GM12873 (cell line): ENCODE results near the gene KRT86.

ENCODE experiments used
- TF ChIP-seq, protein P1 (sequence below): IDR thresholded peaks from 2 replicates; pipeline ENCODE4 v1.5.1; 2012; ENCODE audit warnings: low read depth, mild to moderate bottlenecking, moderate library complexity, low read length, control low read depth; ENCODE audit not compliant: insufficient read depth; ENCODE audit errors: missing control alignments

KRT86 gene

DNA sequence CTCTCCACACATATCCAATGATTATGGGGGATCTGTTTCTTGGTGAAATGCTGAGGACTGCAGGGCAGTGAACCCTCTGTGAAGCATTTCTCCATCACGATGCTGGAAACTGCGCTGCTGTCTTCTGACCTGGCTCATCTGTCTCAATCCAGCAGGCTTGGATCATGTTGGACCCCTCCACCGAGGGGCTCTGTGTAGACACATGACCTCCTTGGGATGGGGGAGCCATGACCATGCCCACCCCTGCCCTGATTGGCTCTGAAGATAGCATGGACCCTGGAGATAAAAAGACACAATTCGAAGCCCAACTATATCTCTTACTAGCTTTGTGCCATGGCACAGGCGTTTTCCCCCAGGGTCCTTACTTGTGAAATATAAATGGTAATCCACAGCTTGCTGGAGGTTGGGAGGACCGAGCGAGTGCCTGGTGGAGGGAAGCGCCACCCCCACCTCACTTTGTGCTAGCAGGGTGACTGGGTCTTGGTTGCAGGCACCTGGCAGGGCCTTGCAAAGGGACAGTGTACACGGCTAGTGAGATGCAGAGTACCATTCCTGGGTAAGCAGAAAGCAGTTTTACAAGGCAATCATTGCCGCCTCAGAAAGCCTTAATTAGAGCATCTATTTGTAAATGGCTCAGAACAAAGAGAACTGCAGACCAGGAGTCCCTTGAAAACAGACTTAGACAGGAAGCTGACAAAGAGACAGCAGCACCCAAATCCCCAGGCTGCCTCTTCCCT is 49.1 kb downstream of the KRT86 start:
- TF ChIP-seq, protein P1, sequence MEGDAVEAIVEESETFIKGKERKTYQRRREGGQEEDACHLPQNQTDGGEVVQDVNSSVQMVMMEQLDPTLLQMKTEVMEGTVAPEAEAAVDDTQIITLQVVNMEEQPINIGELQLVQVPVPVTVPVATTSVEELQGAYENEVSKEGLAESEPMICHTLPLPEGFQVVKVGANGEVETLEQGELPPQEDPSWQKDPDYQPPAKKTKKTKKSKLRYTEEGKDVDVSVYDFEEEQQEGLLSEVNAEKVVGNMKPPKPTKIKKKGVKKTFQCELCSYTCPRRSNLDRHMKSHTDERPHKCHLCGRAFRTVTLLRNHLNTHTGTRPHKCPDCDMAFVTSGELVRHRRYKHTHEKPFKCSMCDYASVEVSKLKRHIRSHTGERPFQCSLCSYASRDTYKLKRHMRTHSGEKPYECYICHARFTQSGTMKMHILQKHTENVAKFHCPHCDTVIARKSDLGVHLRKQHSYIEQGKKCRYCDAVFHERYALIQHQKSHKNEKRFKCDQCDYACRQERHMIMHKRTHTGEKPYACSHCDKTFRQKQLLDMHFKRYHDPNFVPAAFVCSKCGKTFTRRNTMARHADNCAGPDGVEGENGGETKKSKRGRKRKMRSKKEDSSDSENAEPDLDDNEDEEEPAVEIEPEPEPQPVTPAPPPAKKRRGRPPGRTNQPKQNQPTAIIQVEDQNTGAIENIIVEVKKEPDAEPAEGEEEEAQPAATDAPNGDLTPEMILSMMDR: no peak

DNA sequence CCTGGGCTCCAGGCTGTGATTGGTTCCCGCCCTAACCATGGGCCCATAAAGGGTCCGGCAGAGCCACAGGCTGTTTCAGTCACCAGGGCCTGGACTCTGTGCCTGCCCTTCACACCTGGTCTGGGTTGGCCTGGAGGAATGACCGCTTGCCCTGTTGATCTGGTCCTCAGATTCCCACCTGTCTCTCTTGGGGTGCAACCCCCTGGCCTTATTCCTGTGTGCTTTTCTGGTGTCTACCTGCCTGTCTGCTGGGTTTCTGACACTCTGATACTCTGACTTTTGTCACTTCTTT is 49.7 kb downstream of the KRT86 start:
- TF ChIP-seq, protein P1: no peak

DNA sequence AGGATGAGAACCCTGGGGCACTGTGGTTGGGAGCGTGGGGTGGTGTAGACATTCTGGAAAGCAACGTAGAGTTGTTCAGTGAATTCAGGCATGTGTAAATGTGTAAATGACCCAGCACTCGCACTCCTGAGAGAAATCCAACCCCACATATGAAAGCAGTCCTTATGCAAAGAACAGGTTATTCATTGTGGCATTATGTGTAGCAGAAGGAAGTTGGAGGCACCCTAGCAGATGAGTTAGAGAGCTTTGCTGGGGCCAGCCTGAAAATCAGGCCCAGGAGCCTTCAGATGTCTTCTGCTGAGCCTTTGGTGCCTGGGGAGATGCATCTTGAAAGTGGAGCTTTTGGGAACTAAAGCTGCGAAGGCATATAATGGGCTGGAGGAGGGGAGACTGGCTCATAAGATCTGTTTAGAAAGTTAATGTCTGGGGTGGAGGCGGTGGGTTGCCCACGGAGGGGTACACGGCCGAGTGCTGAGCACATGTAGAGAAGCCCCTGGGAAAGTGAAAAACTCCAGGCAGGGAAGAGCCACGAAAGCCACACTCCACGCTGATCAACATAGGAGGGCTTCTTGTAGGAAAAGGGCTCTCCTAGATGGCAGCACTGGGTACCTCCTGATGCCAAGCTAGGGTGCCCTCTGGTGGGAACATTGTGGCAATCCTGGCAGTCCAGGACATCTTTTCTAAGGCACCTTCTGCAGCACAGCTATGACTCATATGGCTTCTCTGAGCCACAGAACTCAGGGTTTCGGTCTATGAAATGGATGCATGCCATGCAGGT is 52.8 kb downstream of the KRT86 start:
- TF ChIP-seq, protein P1: peak; percentile 89

DNA sequence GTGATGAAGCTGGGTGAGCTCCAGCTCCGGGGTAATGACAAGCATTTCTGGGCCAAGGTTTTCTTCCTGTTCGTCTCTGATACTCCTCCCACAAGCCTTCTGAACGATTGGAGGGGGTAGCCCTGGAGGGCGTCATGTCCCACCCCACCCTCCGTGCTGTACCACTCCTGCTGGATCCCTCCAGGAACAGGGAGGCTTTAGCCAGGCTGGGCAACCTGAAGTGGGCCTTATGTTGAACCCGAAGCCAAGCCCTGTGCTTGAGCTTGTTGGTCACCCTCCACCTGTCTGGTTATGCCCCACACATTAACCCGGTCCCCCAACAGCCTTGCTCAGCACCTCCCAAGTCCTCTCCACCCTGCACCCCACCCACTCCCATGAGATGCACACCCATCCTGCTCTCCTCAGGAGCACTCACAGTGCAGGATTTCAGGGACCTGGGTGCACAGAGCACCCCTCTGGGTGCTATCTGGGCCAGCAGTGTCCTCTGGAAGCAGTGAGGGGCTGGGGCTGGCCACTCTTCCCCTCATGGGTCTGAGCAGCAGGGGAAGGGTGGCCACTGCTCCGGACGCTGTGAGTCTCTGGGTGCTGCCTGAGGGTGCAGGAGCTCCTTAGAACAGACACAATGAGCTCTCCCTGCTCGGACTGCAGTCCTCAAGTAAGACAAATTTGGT is 53.5 kb downstream of the KRT86 start:
- TF ChIP-seq, protein P1: no peak

DNA sequence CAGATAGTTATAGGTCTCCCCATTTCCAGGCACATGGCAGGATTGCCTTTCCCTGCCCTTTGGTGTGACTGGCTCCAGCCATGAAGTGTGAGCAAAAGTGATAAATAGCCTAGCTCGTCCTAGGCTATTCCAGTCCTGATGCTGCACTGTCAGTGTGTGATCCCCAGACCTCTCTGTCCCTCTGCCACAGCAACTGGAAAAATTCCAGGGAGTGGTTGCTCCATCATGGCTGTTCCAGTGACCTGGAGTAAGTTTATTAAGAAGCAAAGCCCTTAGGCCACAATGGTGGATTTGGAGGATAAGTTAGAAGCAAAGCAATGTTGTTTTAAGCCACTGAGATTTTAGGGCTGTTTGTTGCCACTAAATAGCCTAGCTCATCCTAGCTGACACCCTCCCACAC is 56.6 kb downstream of the KRT86 start:
- TF ChIP-seq, protein P1: no peak

DNA sequence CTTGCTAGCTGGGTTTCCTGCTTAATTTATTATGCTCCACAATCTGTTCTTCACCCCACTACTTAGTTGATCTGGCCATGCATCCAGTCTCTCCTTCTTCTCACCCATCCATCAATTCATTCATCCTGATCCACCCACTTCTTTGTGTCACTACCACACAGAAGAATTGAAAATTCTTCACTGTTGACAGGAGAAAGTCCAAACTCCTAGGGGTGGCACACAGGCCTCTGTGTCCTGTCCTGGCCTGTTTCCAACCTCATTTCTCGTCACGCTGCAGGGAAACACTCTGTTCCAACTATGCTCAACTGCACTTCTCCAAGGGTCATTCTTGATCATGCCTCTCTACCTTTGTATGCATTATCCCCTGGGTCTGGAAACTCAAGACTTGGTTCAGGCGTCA is 57.4 kb downstream of the KRT86 start:
- TF ChIP-seq, protein P1: no peak

DNA sequence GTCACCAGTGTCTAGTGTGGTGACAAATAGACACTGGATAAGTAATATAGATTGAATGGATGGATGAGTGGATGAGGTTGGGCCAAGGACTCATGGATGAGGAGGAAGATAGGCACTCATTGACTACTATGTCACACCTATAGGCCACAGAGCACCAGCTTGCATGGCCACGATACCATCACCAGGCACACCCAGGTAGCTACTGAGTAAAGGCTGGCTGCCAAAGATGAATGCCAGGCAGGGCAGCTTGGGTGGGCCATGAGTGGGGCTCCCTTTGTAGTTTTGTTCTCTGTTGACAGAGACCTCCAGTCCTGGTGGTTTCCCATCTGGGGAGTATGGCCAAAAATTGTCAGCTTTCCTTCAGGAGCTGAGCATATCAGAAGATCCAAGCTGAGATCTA is 57.9 kb downstream of the KRT86 start:
- TF ChIP-seq, protein P1: no peak
